ENCODE measurements around the gene FMNL3.
"Not testable (repeated sequence)": the region's sequence is repeated elsewhere in the genome, so short reads cannot be mapped to it uniquely, and the experiment has no call there.

The FMNL3 gene

DNA sequence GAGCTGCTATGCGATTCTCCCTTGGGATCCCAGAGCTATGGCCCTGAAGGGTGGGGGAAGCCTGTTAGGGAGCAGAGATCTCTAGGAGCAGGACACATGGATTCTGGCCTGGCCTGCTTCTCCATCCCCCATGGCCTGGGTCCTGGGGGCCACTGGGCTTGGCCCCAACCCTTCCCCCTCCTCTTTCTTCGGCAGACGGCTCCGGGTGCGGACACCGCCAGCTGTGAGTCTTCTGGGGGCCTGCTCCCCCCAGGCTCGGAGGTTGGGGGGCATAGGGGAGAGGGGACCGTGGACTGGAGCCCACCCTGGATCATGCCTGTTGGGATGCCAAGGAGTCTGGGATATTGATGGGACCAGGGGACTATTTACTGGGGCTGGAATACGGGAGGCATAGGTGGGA lies 74.8 kb downstream of the FMNL3 start:
- DNase-seq (ENCODE audit: low read depth in 2 of 2): no peak

DNA sequence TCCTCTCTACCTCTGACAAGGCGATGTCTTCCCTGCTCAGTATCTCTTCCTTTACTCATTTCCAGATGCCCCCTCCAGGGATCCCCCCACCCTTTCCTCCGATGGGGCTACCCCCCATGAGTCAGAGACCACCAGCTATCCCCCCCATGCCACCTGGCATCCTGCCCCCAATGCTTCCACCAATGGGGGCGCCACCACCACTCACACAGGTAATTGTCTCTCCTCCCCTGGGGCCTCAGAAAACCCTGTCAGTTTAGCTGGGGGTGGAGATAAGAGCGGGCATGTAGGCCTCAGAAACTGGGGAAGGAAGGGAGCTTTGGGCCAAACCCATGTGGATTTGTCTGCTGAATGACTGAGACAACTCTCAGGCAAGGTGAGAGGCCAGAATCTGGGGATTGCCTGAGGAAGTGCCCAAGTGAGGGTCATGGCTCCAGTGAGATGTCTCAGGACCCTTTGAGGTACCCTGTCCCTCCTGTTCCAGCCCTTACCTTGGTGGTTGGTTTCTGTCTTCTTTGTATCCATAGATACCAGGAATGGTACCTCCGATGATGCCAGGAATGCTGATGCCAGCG lies 75.8 kb downstream of the FMNL3 start:
- no peak for DNase-seq (ENCODE audit: low read depth in 2 of 2)

DNA sequence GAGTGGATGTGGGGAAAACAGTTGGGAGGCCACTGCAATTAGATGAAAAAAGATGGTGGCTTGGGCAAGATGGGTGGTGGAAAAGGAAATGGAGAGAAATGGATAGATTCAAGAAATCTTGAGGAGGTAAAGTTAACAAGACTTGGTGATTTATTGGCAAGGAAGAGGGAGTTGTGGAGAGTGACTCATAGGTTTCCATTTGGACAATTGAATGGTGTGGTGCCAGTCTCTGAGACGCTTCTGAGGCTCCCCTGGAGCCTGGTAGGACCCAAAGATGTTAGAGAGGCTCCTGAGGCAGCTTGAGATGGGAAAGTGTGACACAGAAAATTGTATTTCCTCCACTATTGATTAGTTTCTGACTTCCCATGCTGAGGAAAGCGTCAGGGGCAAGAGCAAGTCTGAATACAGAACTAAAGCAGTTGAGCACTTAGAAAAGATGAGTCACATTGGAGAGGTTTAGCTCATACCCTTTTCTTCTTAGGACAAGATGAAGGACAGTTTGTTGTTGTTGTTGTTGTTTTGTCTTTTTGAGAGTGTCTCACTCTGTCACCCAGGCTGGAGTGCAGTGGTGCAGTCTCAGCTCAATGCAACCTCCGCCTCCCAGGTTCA lies 79.3 kb downstream of the FMNL3 start:
- no peak for DNase-seq (ENCODE audit: low read depth in 2 of 2)

DNA sequence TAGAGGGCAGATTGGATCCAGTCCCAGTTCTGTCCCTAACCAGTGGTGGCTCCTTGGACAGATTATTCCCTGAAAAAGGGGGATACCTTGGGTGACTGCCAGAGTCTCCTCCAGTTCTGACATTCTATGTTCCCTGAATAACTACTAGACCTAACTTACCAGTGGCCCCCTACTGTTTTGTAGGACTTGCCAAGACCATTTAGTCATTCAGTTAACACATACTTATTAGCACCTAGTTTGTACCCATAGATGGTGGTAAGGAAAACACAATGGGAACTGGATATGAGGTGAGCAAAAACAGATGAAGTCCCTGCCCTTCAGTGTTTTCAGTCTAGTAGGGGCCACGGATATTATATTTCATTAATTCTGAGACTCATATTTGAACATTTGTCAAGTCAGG lies 80.4 kb downstream of the FMNL3 start:
- DNase-seq (ENCODE audit: low read depth in 2 of 2): no peak

DNA sequence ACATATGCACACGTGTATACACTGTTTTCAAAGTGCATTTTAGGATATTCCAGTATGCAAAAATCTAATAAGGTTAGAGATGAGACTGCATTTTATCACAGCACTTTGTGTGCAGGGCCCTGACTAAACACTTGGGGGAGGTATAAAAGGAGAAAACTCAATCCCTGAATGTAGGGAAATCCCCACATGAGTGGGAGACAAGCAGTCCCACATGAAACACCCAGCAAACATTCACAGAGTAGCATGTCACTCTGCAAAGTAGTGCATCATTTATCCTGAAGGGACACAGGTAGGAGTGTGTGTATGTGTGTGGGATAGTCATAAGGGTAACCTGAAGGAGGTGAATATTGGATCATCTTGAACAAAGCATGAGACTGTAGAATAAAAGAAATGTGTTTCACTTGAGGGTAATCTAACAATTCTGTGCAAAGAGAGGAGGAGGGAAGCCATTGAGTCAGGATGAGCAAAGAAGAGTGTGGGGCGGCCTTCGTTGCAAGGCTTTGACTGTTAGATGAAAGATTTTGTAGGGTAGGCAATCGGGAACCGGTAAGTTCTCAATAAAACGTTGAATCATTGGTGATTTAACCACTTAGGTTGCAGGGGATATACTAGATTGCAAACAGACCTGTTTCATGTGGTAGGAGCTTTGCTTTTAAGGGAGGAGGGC lies 80.9 kb downstream of the FMNL3 start:
- no peak for DNase-seq (ENCODE audit: low read depth in 2 of 2)

DNA sequence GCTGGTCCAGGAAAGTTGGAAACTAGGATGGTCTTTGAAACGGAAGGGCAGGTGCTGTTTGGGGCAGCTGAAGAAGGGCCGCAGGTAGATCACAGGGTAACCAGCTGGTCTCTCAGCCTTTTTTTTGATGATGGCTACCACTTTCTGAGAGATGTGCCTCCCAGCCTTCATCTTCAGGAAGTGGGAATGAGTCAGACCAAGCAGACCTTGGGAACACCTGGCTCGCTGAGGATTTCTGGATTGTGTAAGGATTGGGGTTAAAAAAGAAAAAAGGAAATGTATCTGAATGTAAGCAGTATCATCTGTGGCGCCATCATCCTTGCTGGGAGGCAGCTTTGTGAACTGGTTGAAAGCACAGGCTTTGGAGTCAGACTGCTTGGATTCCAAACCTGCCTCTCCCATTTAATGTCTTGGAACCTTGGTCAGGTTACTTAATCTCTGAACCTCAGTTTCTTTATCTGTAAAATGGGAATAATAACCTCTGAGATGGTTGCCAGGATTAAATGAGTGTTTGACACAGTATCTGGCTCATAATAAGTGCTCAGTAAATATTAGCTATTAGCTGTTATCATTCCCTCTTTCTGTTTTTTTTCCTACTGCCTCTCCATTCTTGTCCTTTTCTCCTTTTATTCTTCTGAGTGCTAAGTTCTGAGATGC lies 82.2 kb downstream of the FMNL3 start:
- DNase-seq (ENCODE audit: low read depth in 2 of 2): no peak

DNA sequence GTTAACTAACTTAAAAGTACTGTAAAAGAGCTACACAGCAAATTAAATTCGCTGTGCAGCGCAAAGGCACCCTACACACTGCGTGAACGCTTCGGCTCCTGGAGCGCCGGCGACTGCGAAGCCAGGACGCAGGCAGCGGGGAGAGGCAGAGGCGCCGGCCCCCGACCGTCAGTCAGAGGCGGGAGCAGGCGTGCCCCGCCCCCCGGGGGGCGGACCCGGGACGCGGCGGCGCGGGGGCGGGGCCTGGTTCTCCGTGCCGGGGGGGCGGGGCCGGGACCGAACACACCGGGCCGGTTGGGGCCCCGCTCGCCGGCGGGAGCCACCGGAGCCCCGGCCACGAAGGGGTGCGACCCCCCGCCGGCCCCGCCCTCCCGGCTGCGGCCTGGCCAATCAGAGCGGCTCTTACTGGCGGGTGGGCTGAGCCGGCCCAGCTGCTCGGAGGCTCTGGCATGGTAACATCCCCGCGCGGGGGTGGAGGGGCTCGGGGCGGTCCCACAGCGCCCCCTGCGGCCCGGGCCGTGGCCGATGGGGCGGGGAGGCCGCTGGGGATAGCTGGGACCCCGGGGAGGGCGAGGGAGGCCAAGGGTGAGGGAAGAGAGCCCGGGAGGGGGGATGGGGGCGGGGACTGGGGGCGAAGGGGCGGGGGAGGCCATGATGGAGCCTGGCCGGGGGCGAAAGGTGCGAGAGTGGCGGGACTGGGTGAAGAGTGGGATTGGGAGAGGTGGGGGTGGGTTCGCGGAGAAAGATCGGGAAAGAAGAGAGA lies 83.9 kb downstream of the FMNL3 start, which contains the start of gene PRPF40B:
Gene PRPF40B (plus strand): TSS at position 420 of the 763 bp plus-strand sequence. CDS start 30 bp downstream, at position 450.
- peak; percentile 72 to 83 for DNase-seq (ENCODE audit: low read depth in 2 of 2)

DNA sequence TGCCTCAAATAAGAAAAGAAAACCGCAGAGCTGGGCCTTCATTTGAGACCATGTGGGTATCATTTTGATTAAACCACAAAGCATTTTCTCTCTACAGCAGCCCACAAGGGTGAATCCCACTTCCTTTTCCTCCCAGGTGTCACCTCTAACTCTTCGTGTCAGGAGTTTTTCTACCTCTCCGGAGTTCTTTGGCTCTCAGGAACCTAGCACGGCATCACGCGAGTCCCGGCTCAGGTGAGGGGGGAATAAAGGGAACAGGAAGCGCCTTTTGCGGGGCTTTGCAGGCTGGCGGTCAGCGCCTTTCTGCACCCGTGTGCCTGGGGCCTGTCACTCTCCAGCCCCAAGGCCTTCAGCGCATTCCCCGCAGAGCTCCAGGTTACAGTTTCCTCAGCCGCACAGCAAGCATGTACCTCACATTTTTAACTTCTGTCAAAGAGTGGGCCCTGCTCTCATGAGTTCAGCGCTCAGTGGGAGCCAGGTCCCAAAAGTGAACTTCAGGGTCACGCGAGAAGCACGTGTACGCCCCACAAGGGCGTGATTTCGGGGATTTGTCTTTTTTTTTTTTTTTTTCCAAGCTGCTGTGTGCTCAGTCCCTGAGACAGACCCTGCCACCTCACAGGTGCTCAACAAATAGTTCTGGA lies 84.6 kb downstream of the FMNL3 start:
- DNase-seq (ENCODE audit: low read depth in 2 of 2): peak; percentile 24 to 27

DNA sequence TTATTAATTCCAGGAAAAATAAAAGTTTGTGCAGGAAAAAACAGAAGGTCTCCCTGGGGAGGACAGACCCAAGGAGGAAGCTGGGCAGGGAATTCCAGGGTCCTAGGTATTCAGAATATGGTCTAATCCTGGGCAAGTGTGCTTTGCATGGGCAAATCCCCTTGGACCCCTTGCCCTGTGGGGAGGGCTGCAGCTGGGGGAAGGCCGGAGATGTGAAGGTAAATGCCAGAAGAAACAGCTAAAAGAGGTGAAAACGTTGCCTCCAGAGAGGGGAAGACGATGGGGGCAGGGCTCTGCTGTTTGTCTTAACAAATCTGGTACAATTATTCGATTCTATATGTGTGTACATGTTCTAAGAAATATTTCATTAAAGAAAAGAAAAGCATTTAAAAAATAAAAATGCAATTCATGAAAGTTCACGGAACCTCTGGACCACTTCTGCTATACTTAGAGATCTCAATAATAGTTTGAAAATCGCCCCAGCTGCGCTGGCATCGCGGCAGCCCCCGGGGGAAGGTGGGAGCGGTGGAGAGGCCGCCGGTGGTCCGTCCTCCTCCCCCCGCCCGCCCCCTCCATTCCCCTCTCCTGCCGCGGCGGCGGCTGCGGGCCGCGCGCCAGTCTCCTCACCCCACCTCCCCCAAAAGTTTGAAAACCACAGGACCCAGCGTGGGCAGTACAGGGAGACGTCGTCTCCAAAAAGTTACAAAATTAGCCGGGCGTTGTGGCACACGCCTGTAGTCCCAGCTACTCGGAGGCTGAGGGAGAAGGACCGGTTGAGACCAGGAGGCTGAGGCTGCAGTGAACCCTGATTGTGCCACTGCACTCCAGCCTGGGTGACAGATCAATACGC lies 85.3 kb downstream of the FMNL3 start:
- no peak for DNase-seq (ENCODE audit: low read depth in 2 of 2)

DNA sequence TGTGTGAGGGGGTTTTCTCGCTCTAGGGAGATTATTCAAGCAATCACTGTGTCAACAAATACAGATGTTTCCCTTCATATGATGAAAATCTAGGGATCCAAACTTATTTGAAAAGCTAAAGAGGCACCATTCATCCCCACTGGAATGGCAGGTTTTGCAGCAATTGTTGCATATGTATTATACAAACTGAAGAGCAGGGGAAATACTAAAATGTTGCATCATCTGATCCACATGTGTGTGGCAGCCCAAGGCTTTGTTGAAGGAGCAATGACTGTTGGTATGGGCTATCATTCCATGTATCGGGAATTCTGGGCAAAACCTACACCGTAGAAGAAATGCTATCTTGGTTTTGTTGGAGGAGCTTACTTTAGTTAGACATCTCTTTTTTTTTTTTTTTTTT lies 87.9 kb downstream of the FMNL3 start:
- no peak for DNase-seq (ENCODE audit: low read depth in 2 of 2)

DNA sequence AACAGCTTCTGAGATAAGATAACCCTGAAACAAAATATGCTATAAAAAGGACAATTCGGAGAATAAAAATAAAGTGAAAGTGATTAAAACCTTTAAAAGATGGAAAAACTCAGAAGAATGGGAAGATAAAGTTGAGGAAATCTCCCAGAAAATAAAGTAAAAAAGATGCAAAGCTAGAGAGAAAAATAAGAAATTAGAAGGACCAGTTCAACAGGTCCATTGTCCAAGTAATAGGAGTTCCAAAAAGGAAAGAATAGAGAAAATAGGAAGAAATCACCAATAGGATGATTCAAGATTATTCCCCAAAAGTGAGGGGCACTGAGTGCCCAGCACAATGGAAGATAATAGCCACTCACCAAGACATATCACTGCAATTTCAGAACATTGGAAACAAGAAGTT lies 88.6 kb downstream of the FMNL3 start:
- DNase-seq (ENCODE audit: low read depth in 2 of 2): no peak

DNA sequence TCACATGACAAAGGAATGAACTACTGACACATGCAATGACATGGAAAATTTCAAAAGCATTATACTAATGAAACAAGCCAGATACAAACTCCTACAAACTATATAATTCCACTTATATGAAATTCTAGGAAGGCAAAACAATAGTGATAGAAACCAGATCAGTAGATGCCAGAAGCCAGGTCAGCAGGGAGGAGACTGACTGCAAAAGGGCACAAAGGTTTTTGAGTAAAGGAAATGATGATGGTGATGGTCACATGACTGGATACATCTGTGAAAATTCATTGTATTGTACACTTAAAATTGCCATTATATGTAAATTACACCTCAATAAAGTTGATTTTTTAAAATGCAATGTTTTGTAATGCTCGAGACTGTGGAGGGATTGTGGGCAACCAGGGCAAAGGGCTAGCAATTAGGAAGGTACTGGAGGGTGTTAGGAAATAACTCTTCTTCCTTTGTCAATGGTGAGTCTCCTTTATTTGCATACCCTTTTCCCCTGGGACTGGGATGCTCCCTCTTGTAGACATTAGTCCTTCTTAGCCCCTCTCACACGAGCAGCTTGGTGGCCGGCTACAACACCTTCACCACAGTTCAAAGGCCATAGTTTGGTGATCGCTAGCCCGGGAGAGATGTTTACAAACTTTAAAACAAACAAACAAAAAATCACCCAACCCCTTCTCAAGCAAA lies 90.5 kb downstream of the FMNL3 start:
- DNase-seq (ENCODE audit: low read depth in 2 of 2): no peak

DNA sequence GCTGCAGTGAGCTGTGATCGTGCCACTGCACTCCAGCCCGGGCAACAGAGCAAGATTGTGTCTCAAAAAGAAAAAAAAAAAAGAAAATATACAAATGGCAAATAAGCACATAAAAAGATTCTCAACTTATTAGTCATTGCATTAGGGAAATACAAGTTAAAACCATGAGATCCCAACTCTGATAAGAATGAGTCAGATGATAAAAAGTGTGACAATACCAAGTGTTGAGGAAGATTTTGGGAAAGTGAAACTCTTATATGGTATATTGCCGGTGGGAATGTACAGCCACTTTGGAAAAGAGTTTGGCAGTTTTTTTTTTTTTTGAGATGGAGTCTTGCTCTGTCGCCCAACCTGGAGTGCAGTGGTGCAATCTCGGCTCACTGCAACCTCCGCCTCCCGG lies 91.5 kb downstream of the FMNL3 start:
- DNase-seq (ENCODE audit: low read depth in 2 of 2): no peak

DNA sequence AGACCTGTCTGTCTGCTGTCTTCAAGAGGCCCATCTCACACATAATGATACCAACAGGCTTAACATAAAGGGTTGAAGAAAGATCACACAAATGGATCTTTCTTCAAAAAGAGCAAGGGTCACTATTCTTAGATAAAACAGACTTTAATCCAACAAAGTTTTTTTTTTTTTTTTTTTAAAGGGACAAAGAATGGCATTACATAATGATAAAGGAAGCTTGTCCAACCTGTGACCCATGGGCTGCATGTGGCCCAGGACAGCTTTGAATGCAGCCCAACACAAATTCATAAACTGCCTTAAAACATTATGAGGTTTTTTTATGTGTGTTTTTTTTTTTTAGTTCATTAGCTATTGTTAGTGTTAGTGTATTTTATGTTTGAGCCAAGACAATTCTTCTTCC lies 95.0 kb downstream of the FMNL3 start:
- no peak for DNase-seq (ENCODE audit: low read depth in 2 of 2)

DNA sequence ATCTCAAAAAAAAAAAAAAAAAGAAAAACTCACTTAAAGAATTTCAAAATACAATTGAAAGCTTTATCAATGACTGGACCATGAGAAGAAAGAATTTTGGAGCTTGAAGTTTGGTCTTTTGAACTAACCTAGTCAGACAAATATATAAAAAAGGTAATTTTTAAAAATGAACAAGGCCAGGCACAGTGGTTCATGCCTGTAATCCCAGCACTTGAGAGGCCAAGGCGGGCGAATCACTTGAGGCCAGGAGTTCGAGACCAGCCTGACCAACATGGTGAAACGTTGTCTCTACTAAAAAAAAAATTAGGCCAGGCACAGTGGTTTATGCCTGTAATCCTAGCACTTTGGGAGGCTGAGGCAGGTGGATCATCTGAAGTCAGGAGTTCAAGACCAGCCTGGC lies 96.4 kb downstream of the FMNL3 start:
- DNase-seq (ENCODE audit: low read depth in 2 of 2): not testable (repeated sequence)

DNA sequence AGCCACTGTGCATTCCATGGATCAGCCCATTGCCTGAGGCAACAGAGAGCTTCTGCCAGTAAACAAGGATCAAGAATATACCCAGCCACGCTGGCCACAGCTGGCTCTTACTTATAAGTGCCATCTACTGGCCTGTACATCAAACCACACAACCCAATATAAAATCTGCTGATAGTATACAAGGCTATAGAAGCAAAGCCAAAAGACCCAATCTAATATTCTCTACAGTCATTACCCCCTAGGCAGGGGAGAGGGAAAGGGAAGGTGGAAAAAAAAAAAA lies 97.4 kb downstream of the FMNL3 start:
- DNase-seq (ENCODE audit: low read depth in 2 of 2): no peak

DNA sequence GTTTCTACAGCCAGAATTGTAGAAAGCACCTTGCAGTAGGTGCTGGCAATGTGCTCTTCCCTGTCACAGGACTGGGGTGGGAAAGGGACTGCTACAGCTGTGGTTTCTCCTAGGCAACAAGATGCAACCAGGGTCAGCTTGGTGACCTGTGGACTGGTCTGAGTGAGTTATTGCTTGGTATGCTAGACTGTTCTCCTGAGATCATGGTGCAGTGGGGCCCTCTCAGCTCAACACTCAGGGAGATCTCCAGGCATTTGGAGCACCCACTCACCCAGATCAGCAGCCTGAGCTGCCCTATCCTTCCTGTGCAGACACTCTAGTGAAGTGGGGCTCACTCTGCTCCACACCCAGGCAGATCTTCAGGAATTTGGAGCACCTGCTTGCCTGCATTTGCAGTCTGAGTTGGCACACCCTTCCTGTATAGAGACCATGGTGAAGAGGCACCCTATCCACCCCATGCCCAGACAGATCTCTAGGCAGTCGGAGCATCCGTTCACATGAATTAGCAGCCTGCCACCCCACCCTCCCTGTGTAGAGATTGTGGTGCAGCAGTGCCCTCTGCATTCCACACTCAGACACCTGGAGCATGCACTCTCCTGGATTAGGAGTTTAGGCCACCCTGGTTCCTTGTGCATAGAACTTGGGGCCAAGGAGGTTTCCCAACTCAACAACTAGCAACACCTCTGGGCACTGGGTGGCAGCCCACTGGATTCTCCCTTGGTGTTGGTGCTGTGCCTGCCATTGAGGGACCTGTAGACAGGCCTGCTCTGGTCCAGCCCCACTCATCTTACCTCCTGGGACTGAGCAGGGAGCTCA lies 97.9 kb downstream of the FMNL3 start:
- no peak for DNase-seq (ENCODE audit: low read depth in 2 of 2)

DNA sequence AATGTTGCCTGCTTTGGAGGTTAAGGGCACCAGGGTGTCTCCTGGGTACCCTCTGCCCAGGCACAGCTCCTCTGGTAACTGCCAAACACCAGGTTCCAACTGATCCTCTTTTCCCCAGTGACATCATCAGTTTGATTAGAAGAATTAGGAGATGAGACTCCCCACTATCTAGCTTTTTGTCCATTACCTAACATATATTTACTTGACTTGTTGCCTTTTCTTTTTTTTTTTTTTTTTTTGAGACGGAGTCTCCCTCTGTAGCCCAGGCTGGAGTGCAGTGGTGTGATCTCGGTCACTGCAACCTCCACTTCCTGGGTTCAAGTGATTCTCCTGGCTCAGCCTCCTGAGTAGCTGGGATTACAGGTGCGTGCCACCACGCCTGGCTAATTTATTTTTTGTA lies 101.7 kb downstream of the FMNL3 start, which contains the start of gene FAM186B:
Gene FAM186B (minus strand): TSS at position 101 of the 400 bp plus-strand sequence. CDS start 162 bp downstream, outside the sequence.
- DNase-seq (ENCODE audit: low read depth in 2 of 2): not testable (repeated sequence)

DNA sequence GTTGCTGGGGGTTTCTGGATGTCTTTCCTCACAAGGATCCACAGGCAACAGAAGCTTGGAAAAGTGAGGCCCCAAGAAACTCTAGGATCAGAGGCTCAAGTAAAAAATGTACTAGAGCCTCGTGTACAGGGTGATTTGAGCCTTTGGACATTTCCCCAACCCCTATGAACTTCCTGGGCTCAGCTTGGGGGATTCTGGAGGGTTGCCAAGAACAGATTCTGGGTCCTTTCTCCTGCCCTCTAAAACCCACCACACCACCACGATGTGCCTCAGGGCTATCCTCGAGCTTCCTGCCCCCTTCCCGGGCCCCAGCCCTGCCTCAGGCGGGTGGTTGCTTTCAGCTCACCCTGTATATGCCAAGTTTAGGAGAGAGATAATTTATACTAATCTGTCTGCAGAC lies 102.3 kb downstream of the FMNL3 start:
- no peak for DNase-seq (ENCODE audit: low read depth in 2 of 2)

Measured in stimulated activated CD4-positive, alpha-beta T cell treated with anti-CD3 and anti-CD28 coated beads, Interleukin-1b, Interleukin-23, amount 100 ng/mL, for 4 hours (primary cell).